Measurements from ENCODE around the gene ANKRD39. TPM values are rescaled to one million over a fixed set of nuclear protein-coding genes. Genes with fewer than 3 reads are reported as not detected.

ANKRD39 gene
- total RNA-seq, 1 experiment from 2014 or later = 19.3 TPM

DNA sequence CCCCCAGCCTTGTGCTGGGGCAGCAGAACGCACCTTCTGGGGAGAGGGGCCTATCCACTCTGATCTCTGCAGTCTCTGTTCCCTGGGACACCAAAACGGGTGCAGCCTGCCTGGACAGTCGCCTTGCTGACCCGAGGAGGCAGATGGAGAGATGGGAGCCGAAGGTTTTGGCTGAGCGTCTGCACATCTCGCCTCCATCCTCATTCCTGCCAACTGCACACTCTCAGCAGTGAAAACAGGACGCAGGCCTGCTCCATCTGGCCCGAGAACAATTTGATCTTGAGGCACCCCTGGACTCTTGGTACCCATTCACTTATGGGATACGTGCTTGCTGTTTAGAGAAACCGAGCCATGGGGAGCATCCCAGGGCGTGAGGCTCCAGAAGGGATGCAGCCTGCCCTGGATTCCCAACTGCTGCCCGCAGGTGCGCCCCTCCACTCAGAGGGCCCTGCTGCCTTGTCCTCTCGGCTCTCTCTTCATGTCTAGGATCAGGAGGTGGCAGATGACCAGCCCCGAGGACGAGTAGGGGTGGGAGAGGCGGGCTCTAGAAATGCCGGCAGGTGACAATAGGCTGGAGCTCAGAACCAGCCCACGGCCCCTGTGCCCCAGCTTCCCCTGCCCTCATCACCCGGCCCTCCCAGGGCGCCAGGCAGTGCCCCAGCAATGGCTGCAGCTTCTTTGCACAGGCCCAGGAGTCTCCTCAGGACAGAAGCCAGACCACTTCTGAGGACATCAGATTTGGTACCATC, 21.2 kb upstream of the ANKRD39 start:
- TF ChIP-seq, protein P1, sequence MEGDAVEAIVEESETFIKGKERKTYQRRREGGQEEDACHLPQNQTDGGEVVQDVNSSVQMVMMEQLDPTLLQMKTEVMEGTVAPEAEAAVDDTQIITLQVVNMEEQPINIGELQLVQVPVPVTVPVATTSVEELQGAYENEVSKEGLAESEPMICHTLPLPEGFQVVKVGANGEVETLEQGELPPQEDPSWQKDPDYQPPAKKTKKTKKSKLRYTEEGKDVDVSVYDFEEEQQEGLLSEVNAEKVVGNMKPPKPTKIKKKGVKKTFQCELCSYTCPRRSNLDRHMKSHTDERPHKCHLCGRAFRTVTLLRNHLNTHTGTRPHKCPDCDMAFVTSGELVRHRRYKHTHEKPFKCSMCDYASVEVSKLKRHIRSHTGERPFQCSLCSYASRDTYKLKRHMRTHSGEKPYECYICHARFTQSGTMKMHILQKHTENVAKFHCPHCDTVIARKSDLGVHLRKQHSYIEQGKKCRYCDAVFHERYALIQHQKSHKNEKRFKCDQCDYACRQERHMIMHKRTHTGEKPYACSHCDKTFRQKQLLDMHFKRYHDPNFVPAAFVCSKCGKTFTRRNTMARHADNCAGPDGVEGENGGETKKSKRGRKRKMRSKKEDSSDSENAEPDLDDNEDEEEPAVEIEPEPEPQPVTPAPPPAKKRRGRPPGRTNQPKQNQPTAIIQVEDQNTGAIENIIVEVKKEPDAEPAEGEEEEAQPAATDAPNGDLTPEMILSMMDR (IDR thresholded peaks at IDR 0.05; ENCODE audit: insufficient read depth in 1 of 2, low read depth in 1 of 2, low read length in 1 of 2, severe bottlenecking in 1 of 2, unreplicated experiment in 1 of 2) = no peak
- Histone ChIP-seq H3K9me3 (no peaks in the 10 kb centered on the region), H3K36me3 (ENCODE audit: control insufficient read depth, insufficient read depth, low read length) (no peaks in the 10 kb centered on the region), H3K27me3 (replicated peaks; ENCODE audit: control insufficient read depth, insufficient read depth, low read length) (no peaks in the 10 kb centered on the region), H3K4me1 (peaks cover 3% of the 10 kb centered on the region; the same call in 1 of the 2 replicates), H3K4me3 (ENCODE audit: low read depth, low read length) (no peak overlapping the region)
- no peaks in the 10 kb centered on the region for H3K36me3 Mint-ChIP-seq (ENCODE audit: insufficient read depth, unreplicated experiment)
- intact Hi-C loops (cut with micrococcal nuclease; ENCODE audit: unreplicated experiment) = no loop called here
- no peak overlapping the region for H3K4me3 Mint-ChIP-seq (ENCODE audit: unreplicated experiment)
- no peaks in the 10 kb centered on the region for H3K27me3 Mint-ChIP-seq (ENCODE audit: insufficient read depth, unreplicated experiment)
- ChIA-PET CTCF (interaction anchor here (2.0 kb wide), 1 partner anchor 10 kb away, joined by 12 read pairs; no protein-coding TSS in a partner anchor), POLR2A (no interaction called here)
- H3K4me1 Mint-ChIP-seq (ENCODE audit: low read depth, unreplicated experiment) = peaks cover 7% of the 10 kb centered on the region
- no peak for DNase-seq
- no TSS peak for BruUV-seq (replicated peaks)
- H3K27ac Mint-ChIP-seq (ENCODE audit: unreplicated experiment) = no peak overlapping the region
- H3K9me3 Mint-ChIP-seq (ENCODE audit: unreplicated experiment) = no peaks in the 10 kb centered on the region

DNA sequence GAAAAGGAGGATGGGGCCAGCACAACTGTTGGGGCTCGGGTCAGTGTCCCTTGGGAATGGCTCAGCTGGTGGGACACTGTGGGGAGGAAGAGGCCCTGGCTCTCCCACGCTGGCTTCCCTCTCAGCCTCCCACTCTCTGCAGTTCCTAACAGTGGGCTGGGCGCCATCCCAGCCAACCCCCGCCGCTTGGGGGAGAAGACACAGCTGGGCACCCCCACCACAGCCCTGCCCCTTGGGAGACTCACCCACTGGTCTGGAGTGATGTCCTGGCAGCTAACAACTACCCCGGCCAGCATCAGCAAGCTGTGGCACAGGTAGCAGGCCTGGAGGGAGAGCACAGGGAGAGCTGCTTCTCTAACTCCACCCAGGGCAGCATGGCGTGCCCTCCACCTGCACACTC, 20.4 kb upstream of the ANKRD39 start:
- Mint-ChIP-seq H3K4me1 (ENCODE audit: low read depth, unreplicated experiment) (peaks cover 7% of the 10 kb centered on the region), H3K27me3 (ENCODE audit: insufficient read depth, unreplicated experiment) (no peaks in the 10 kb centered on the region), H3K36me3 (ENCODE audit: insufficient read depth, unreplicated experiment) (no peaks in the 10 kb centered on the region), H3K9me3 (ENCODE audit: unreplicated experiment) (no peaks in the 10 kb centered on the region), H3K27ac (ENCODE audit: unreplicated experiment) (no peak overlapping the region), H3K4me3 (ENCODE audit: unreplicated experiment) (no peak overlapping the region)
- TF ChIP-seq, protein P1 (IDR thresholded peaks at IDR 0.05; ENCODE audit: insufficient read depth in 1 of 2, low read depth in 1 of 2, low read length in 1 of 2, severe bottlenecking in 1 of 2, unreplicated experiment in 1 of 2) = no peak
- Histone ChIP-seq H3K36me3 (ENCODE audit: control insufficient read depth, insufficient read depth, low read length) (no peaks in the 10 kb centered on the region), H3K4me1 (peaks cover 6% of the 10 kb centered on the region), H3K4me3 (ENCODE audit: low read depth, low read length) (no peak overlapping the region), H3K9me3 (no peaks in the 10 kb centered on the region), H3K27me3 (replicated peaks; ENCODE audit: control insufficient read depth, insufficient read depth, low read length) (no peaks in the 10 kb centered on the region)
- intact Hi-C loops (cut with micrococcal nuclease; ENCODE audit: unreplicated experiment) = no loop called here
- ChIA-PET CTCF (no interaction called here), POLR2A (no interaction called here)
- DNase-seq = no peak
- BruUV-seq (replicated peaks) = no TSS peak

DNA sequence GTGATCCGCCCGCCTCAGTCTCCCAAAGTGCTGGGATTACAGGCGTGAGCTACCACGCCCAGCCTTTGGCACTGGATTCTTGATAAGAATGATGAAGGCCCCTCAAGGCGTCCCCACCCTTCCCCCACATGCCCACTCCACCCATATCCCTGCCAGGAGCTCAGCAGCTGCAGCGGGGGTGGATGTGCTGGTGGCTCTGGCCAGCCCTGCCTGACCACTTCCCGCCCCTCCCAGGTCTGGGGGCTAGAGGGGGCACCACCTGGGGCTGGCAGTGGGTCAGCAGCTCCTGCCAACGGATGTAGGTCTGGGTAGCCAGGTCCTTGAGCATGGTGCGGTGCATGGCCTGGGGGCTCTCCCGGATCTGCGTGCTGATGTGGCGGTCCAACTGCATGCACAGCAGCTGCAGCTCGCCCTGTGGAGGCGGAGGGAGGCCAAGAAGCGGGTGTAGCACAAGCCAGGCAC, 19.8 kb upstream of the ANKRD39 start:
- no peaks in the 10 kb centered on the region for H3K9me3 ChIP-seq
- TF ChIP-seq, protein P1 (IDR thresholded peaks at IDR 0.05; ENCODE audit: insufficient read depth in 1 of 2, low read depth in 1 of 2, low read length in 1 of 2, severe bottlenecking in 1 of 2, unreplicated experiment in 1 of 2) = no peak
- Mint-ChIP-seq H3K27me3 (ENCODE audit: insufficient read depth, unreplicated experiment) (no peaks in the 10 kb centered on the region), H3K4me3 (ENCODE audit: unreplicated experiment) (no peak overlapping the region), H3K4me1 (ENCODE audit: low read depth, unreplicated experiment) (peaks cover 7% of the 10 kb centered on the region), H3K9me3 (ENCODE audit: unreplicated experiment) (no peaks in the 10 kb centered on the region), H3K27ac (ENCODE audit: unreplicated experiment) (no peak overlapping the region), H3K36me3 (ENCODE audit: insufficient read depth, unreplicated experiment) (no peaks in the 10 kb centered on the region)
- H3K27me3 ChIP-seq (replicated peaks; ENCODE audit: control insufficient read depth, insufficient read depth, low read length) = no peaks in the 10 kb centered on the region
- no peak overlapping the region for H3K4me3 ChIP-seq (ENCODE audit: low read depth, low read length)
- no TSS peak for BruUV-seq (replicated peaks)
- intact Hi-C loops (cut with micrococcal nuclease; ENCODE audit: unreplicated experiment) = no loop called here
- ChIA-PET POLR2A (no interaction called here), CTCF (no interaction called here)
- H3K36me3 ChIP-seq (ENCODE audit: control insufficient read depth, insufficient read depth, low read length) = no peaks in the 10 kb centered on the region
- H3K4me1 ChIP-seq = peaks cover 11% of the 10 kb centered on the region
- DNase-seq = no peak
